RWPE2 (cell line): Measurements from ENCODE around the gene FAAH2.

ENCODE experiments used
- ATAC-seq: fragments of 200-7000 bp; cut with Tn5 transposase; 3 replicates; pipeline ENCODE4 v1.9.1; 2021; ENCODE audit warnings: low read depth
- DNase-seq: peaks from one replicate; pipeline ENCODE4 v3.0.0-alpha.2; 2020; ENCODE audit warnings: low spot score
- H3K27ac ChIP-seq: fragments of 450-650 bp; 2 replicates; pipeline ENCODE4 v1.5.1; 2017; ENCODE audit warnings: mild to moderate bottlenecking; ENCODE audit not compliant: poor library complexity, severe bottlenecking
- H3K27me3 ChIP-seq: fragments of 250-450 bp; sonication (Bioruptor Pico); 2 replicates; pipeline ENCODE4 v1.5.1; 2021; ENCODE audit warnings: mild to moderate bottlenecking, moderate library complexity; ENCODE audit not compliant: insufficient read depth, poor library complexity, severe bottlenecking
- H3K36me3 ChIP-seq: fragments of 250-450 bp; sonication (Bioruptor Pico); 2 replicates; pipeline ENCODE4 v1.5.1; 2020; ENCODE audit warnings: low read depth, mild to moderate bottlenecking, moderate library complexity
- H3K4me1 ChIP-seq: fragments of 250-450 bp; sonication (Bioruptor Pico); 2 replicates; pipeline ENCODE4 v1.5.1; 2021; ENCODE audit warnings: mild to moderate bottlenecking, moderate library complexity; ENCODE audit not compliant: insufficient read depth, poor library complexity, severe bottlenecking
- H3K4me3 ChIP-seq: fragments of 250-450 bp; sonication (Bioruptor Pico); 2 replicates; pipeline ENCODE4 v1.5.1; 2021; ENCODE audit warnings: mild to moderate bottlenecking, moderate library complexity; ENCODE audit not compliant: severe bottlenecking
- H3K9me3 ChIP-seq: fragments of 250-450 bp; sonication (Bioruptor Pico); 2 replicates; pipeline ENCODE4 v1.5.1; 2021; ENCODE audit warnings: mild to moderate bottlenecking, moderate library complexity; ENCODE audit not compliant: severe bottlenecking
- TF ChIP-seq, protein P1 (sequence below): fragments of 450-650 bp; IDR thresholded peaks from one replicate; pipeline ENCODE4 v1.5.1; 2017; ENCODE audit warnings: mild to moderate bottlenecking, moderate library complexity; ENCODE audit not compliant: poor library complexity, severe bottlenecking

FAAH2 gene

GRCh38 chrX:57353472-57354132 lies 67.1 kb downstream of the FAAH2 start:
- no peak for DNase-seq
- Histone ChIP-seq H3K27ac (no peak overlapping the region), H3K36me3 (no peaks in the 10 kb centered on the region), H3K27me3 (no peaks in the 10 kb centered on the region), H3K4me3 (no peak overlapping the region), H3K9me3 (no peaks in the 10 kb centered on the region), H3K4me1 (no peaks in the 10 kb centered on the region)
- ATAC-seq, result no peak
- TF ChIP-seq, protein P1, sequence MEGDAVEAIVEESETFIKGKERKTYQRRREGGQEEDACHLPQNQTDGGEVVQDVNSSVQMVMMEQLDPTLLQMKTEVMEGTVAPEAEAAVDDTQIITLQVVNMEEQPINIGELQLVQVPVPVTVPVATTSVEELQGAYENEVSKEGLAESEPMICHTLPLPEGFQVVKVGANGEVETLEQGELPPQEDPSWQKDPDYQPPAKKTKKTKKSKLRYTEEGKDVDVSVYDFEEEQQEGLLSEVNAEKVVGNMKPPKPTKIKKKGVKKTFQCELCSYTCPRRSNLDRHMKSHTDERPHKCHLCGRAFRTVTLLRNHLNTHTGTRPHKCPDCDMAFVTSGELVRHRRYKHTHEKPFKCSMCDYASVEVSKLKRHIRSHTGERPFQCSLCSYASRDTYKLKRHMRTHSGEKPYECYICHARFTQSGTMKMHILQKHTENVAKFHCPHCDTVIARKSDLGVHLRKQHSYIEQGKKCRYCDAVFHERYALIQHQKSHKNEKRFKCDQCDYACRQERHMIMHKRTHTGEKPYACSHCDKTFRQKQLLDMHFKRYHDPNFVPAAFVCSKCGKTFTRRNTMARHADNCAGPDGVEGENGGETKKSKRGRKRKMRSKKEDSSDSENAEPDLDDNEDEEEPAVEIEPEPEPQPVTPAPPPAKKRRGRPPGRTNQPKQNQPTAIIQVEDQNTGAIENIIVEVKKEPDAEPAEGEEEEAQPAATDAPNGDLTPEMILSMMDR, result no peak

DNA sequence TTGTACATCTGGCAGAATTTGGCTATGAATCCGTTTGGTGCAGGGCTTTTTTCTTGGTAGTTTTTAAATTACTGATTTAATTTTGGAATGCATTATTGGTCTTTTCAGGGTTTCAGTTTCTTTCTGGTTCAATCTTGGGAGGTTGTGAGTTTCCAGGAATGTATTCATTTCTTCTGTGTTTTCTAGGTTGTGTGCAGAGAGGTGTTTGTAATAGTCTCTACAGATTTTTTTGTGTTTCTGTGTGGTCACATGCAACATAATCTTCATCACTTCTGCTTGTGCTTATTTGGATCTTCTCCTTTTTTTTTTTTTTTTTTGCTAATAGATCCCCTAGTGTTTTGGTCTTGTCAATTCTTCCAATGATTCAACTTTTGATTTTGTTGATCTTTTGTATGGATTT lies 77.6 kb downstream of the FAAH2 start:
- Histone ChIP-seq H3K4me1 (no peaks in the 10 kb centered on the region), H3K4me3 (no peak overlapping the region), H3K36me3 (no peaks in the 10 kb centered on the region), H3K9me3 (no peaks in the 10 kb centered on the region), H3K27ac (no peak overlapping the region), H3K27me3 (no peaks in the 10 kb centered on the region)
- TF ChIP-seq, protein P1, result no peak
- ATAC-seq, result no peak
- DNase-seq, result no peak

DNA sequence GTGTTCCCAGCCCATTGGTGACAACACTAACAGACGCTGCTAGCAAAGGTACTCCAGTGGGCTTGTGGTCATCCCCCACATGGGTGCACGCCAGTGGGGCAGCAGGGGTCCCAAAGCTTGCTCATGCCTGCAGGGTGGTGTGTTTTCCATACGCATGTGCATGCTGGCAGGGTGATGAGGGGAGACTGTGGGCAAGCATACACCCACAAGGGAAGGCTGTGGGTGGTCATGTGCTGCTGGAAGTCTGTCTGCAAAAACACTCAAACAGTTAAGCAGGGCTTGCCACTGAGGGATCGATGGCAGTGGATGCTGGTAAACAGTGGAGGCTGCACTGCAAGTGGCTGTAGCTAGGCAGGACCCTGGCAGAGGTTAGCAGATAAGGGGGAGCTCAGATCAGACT lies 79.9 kb downstream of the FAAH2 start:
- Histone ChIP-seq H3K27me3 (no peaks in the 10 kb centered on the region), H3K27ac (no peak overlapping the region), H3K4me1 (no peaks in the 10 kb centered on the region), H3K9me3 (no peaks in the 10 kb centered on the region), H3K36me3 (no peaks in the 10 kb centered on the region), H3K4me3 (no peak overlapping the region)
- TF ChIP-seq, protein P1, result no peak
- DNase-seq, result no peak
- ATAC-seq, result no peak

GRCh38 chrX:57367649-57368048 lies 81.1 kb downstream of the FAAH2 start:
- Histone ChIP-seq H3K4me3 (no peak overlapping the region), H3K27me3 (no peaks in the 10 kb centered on the region), H3K27ac (no peak overlapping the region), H3K9me3 (no peaks in the 10 kb centered on the region), H3K36me3 (no peaks in the 10 kb centered on the region), H3K4me1 (no peaks in the 10 kb centered on the region)
- ATAC-seq, result no peak
- no peak for DNase-seq
- TF ChIP-seq, protein P1, result no peak

DNA sequence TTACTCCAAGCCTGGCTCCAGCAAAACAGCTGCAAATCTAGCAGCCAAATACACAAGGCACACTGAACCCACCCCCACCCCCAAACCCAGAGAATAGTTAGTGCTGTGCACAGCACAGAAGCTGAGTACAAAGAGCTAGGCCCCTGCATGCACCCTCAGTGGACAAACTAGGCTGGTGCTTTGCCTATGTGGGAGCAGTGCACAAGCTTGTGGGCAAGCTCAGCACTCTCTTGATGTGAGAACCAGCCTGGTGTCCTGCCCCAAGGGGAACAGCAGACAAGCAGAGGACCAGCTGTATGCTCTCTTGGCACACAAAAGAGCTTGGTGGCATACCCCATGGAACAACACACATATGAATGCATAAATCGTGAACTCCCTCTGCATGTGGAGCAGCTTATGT lies 81.7 kb downstream of the FAAH2 start:
- H3K4me1 ChIP-seq, result no peaks in the 10 kb centered on the region
- DNase-seq, result no peak
- no peaks in the 10 kb centered on the region for H3K9me3 ChIP-seq
- H3K27me3 ChIP-seq, result no peaks in the 10 kb centered on the region
- TF ChIP-seq, protein P1, result no peak
- H3K27ac ChIP-seq, result no peak overlapping the region
- no peak for ATAC-seq
- no peak overlapping the region for H3K4me3 ChIP-seq
- H3K36me3 ChIP-seq, result no peaks in the 10 kb centered on the region
